IMR-90 (cell line): ENCODE data around the gene SCNN1B. TPM values are rescaled to one million over a fixed set of nuclear protein-coding genes. Genes with fewer than 3 reads are reported as not detected.

ENCODE experiments used
- ATAC-seq: fragments of 200-7000 bp; cut with Tn5 transposase; 2 replicates; pipeline ENCODE4 v1.9.1; 2020; ENCODE audit warnings: low read depth, mild to moderate bottlenecking, moderate library complexity
- BruUV-seq: library from RNA; stranded (reverse); fragments of 400-500 nt; replicated peaks from 2 replicates; lab custom pipeline; 2021; lab: Mats Ljungman, UMichigan
- CTCF ChIA-PET: fragments of 300-600 bp; formaldehyde crosslinking; extraction: SDS; loops from one replicate; lab custom pipeline; 2021; ENCODE audit warnings: antibody characterized with exemption; lab: Yijun Ruan, JAX
- POLR2A ChIA-PET: fragments of 300-600 bp; sonication (Branson Sonifier 250); formaldehyde crosslinking; loops from one replicate; lab custom pipeline; 2022; ENCODE audit warnings: antibody characterized with exemption; ENCODE audit not compliant: unreplicated experiment; lab: Charles Lee
- DNase-seq: peaks from one replicate; pipeline ENCODE4 v3.0.0; 2013
- H2AFZ ChIP-seq: replicated peaks from 2 replicates; pipeline ENCODE3; 2013; ENCODE audit warnings: low read length, mild to moderate bottlenecking; ENCODE audit not compliant: poor library complexity
- H2AK5ac ChIP-seq: 2 replicates; pipeline ENCODE4 v1.6.1; 2013; ENCODE audit warnings: low read depth, low read length, inconsistent platforms
- H2AK9ac ChIP-seq: replicated peaks from 2 replicates; pipeline ENCODE3; 2013; ENCODE audit warnings: mild to moderate bottlenecking, low read depth, low read length, moderate library complexity; ENCODE audit not compliant: poor library complexity
- H2BK120ac ChIP-seq: 2 replicates; pipeline ENCODE4 v1.6.1; 2013; ENCODE audit warnings: low read depth, low read length, inconsistent platforms
- H2BK15ac ChIP-seq: 3 replicates; pipeline ENCODE4 v1.6.1; 2013; ENCODE audit warnings: low read depth, low read length, inconsistent platforms
- H2BK20ac ChIP-seq: 2 replicates; pipeline ENCODE4 v1.6.1; 2013; ENCODE audit warnings: low read depth, mild to moderate bottlenecking, inconsistent platforms, low read length, moderate library complexity
- H2BK5ac ChIP-seq: 2 replicates; pipeline ENCODE4 v1.6.1; 2013; ENCODE audit warnings: mild to moderate bottlenecking, low read depth, low read length, inconsistent platforms; ENCODE audit not compliant: poor library complexity, severe bottlenecking
- H3K14ac ChIP-seq: replicated peaks from 2 replicates; pipeline ENCODE4 v1.6.1; 2013; ENCODE audit warnings: low read depth, low read length, inconsistent platforms
- H3K18ac ChIP-seq: 2 replicates; pipeline ENCODE4 v1.6.1; 2013; ENCODE audit warnings: low read depth, low read length, control low read depth
- H3K23ac ChIP-seq: 2 replicates; pipeline ENCODE4 v1.6.1; 2013; ENCODE audit warnings: low read depth, low read length, inconsistent platforms
- H3K27ac ChIP-seq: 2 replicates; pipeline ENCODE4 v1.5.1; 2013; ENCODE audit warnings: mild to moderate bottlenecking, control low read depth, low read length; ENCODE audit not compliant: insufficient read depth
- H3K27me3 ChIP-seq: 2 replicates; pipeline ENCODE4 v1.6.1; 2013; ENCODE audit warnings: low read length; ENCODE audit not compliant: control insufficient read depth, insufficient read depth
- H3K36me3 ChIP-seq: 2 replicates; pipeline ENCODE4 v1.6.1; 2013; ENCODE audit warnings: low read length, mixed read lengths; ENCODE audit not compliant: control insufficient read depth, insufficient read depth
- H3K4ac ChIP-seq: 2 replicates; pipeline ENCODE4 v1.6.1; 2013; ENCODE audit warnings: low read depth, low read length, inconsistent platforms
- H3K4me1 ChIP-seq: 2 replicates; pipeline ENCODE4 v1.6.1; 2013; ENCODE audit warnings: low read length, mixed read lengths; ENCODE audit not compliant: control insufficient read depth, insufficient read depth
- H3K4me2 ChIP-seq: 2 replicates; pipeline ENCODE4 v1.6.1; 2013; ENCODE audit warnings: low read depth, mild to moderate bottlenecking, control low read depth, low read length, moderate library complexity
- H3K4me3 ChIP-seq: 2 replicates; pipeline ENCODE4 v1.5.1; 2013; ENCODE audit warnings: low read depth, mild to moderate bottlenecking, control low read depth, low read length, moderate library complexity; ENCODE audit not compliant: insufficient read depth
- H3K56ac ChIP-seq: 2 replicates; pipeline ENCODE4 v1.6.1; 2013; ENCODE audit warnings: low read length, inconsistent platforms; ENCODE audit not compliant: insufficient read depth; ENCODE audit errors: extremely low read depth
- H3K79me1 ChIP-seq, 2 experiments: 2 replicates each; pipeline ENCODE4 v1.6.1; 2013; ENCODE audit warnings: low read length in 2 of 2, inconsistent platforms in 1 of 2, low read depth in 1 of 2
- H3K9ac ChIP-seq: 2 replicates; pipeline ENCODE4 v1.6.1; 2013; ENCODE audit warnings: low read depth, low read length, control low read depth
- H3K9me1 ChIP-seq: 2 replicates; pipeline ENCODE4 v1.6.1; 2013; ENCODE audit warnings: low read length, inconsistent platforms; ENCODE audit not compliant: insufficient read depth
- H3K9me3 ChIP-seq: 2 replicates; pipeline ENCODE4 v1.6.1; 2013; ENCODE audit warnings: low read length; ENCODE audit not compliant: control insufficient read depth, insufficient read depth
- H4K20me1 ChIP-seq: 2 replicates; pipeline ENCODE4 v1.6.1; 2013; ENCODE audit warnings: low read length, inconsistent platforms; ENCODE audit not compliant: insufficient read depth
- H4K5ac ChIP-seq: 2 replicates; pipeline ENCODE4 v1.6.1; 2013; ENCODE audit warnings: mild to moderate bottlenecking, low read depth, low read length, control low read depth
- H4K8ac ChIP-seq, 2 experiments: 2 replicates each; pipeline ENCODE4 v1.6.1; 2013; ENCODE audit warnings: low read depth in 2 of 2, low read length in 2 of 2, control low read depth in 1 of 2, inconsistent platforms in 1 of 2
- H4K91ac ChIP-seq: 2 replicates; pipeline ENCODE4 v1.6.1; 2013; ENCODE audit warnings: low read depth, low read length, inconsistent platforms; ENCODE audit not compliant: insufficient read depth
- BHLHE40 ChIP-seq: fragments of 150-350 bp; IDR thresholded peaks from 2 replicates; pipeline ENCODE4 v1.6.1; 2016; ENCODE audit warnings: mild to moderate bottlenecking, low read depth, low read length
- CEBPB ChIP-seq: IDR thresholded peaks from 2 replicates; pipeline ENCODE4 v1.6.1; 2012; ENCODE audit warnings: low read depth, low read length, improper control_type of control experiment
- CHD1 ChIP-seq: IDR thresholded peaks from 2 replicates; pipeline ENCODE4 v1.6.1; 2012; ENCODE audit warnings: low read depth, low read length, improper control_type of control experiment
- CTCF ChIP-seq: conservative IDR thresholded peaks from 2 replicates; pipeline ENCODE4 v1.5.1; 2012; ENCODE audit warnings: mild to moderate bottlenecking, low read depth, low read length, improper control_type of control experiment
- FOS ChIP-seq: fragments of 150-350 bp; IDR thresholded peaks from 2 replicates; pipeline ENCODE4 v1.6.1; 2016; ENCODE audit warnings: low read depth, low read length
- MAFK ChIP-seq: IDR thresholded peaks from 2 replicates; pipeline ENCODE4 v1.6.1; 2012; ENCODE audit warnings: low read depth, low read length, improper control_type of control experiment
- MAZ ChIP-seq: IDR thresholded peaks from 2 replicates; pipeline ENCODE4 v1.6.1; 2012; ENCODE audit warnings: low read depth, mild to moderate bottlenecking, low read length, improper control_type of control experiment, moderate library complexity, borderline replicate concordance
- MXI1 ChIP-seq: IDR thresholded peaks from 2 replicates; pipeline ENCODE4 v1.6.1; 2012; ENCODE audit warnings: low read depth, mild to moderate bottlenecking, low read length, moderate library complexity, borderline replicate concordance
- NFE2L2 ChIP-seq: fragments of 150-350 bp; IDR thresholded peaks from 2 replicates; pipeline ENCODE4 v1.6.1; 2016; ENCODE audit warnings: low read depth, mild to moderate bottlenecking, low read length
- POLR2A ChIP-seq: IDR thresholded peaks from 2 replicates; pipeline ENCODE4 v1.6.1; 2012; ENCODE audit warnings: mild to moderate bottlenecking, low read depth, low read length
- RAD21 ChIP-seq: IDR thresholded peaks from 2 replicates; pipeline ENCODE4 v1.6.1; 2012; ENCODE audit warnings: low read length, improper control_type of control experiment
- RCOR1 ChIP-seq: IDR thresholded peaks from 2 replicates; pipeline ENCODE4 v1.6.1; 2012; ENCODE audit warnings: mild to moderate bottlenecking, low read length, improper control_type of control experiment; ENCODE audit not compliant: insufficient replicate concordance
- SMC3 ChIP-seq: fragments of 150-350 bp; IDR thresholded peaks from 2 replicates; pipeline ENCODE4 v1.6.1; 2016; ENCODE audit warnings: low read depth, mild to moderate bottlenecking, antibody characterized with exemption, low read length, moderate library complexity
- USF2 ChIP-seq: fragments of 150-350 bp; IDR thresholded peaks from 2 replicates; pipeline ENCODE4 v1.6.1; 2017; ENCODE audit warnings: mild to moderate bottlenecking, antibody characterized with exemption, low read length, low read depth
- WGBS, 2 experiments: methylation state at CpG; one replicate each; pipeline versions ENCODE4 v1.1.5 to v1.1.7; 2013; ENCODE audit warnings: missing lambda C conversion rate in 2 of 2; ENCODE audit not compliant: insufficient read length in 1 of 2; ENCODE audit errors: extremely low coverage in 2 of 2; 5-methylcytosine and 5-hydroxymethylcytosine counted together
- dilution Hi-C: fragments of 300-500 bp; cut with HindIII; formaldehyde crosslinking; loops from one replicate; pipeline ENCODE4 v1.14.3; 2018; ENCODE audit warnings: low sequenced_read_pairs; ENCODE audit not compliant: unreplicated experiment
- in situ Hi-C: fragments of 300-500 bp; cut with MboI; formaldehyde crosslinking; loops from 3 replicates; pipeline ENCODE4 v1.14.3; 2019; ENCODE audit warnings: low sequenced_read_pairs, inconsistent platforms, mixed read lengths
- intact Hi-C: fragments of 100-400 bp; cut with micrococcal nuclease; formaldehyde crosslinking; loops from 2 replicates; pipeline ENCODE4 v1.10.0; 2022
- polyA plus RNA-seq, 3 experiments: library from polyadenylated mRNA; depleted of rRNA; stranded (reverse); fragments of >200 nt; gene quantifications; 2 replicates each; pipeline ENCODE4 v1.2.3, GENCODE V29; 2012; ENCODE audit warnings: low replicate concordance in 1 of 3
- total RNA-seq: library from RNA; depleted of rRNA; stranded (reverse); fragments of >200 nt; gene quantifications from 2 replicates; pipeline ENCODE4 v1.2.3, GENCODE V29; 2012
- TF ChIP-seq, protein P1 (sequence below): fragments of 150-350 bp; IDR thresholded peaks from 2 replicates; pipeline ENCODE4 v1.6.1; 2016; ENCODE audit warnings: low read depth, mild to moderate bottlenecking, low read length, moderate library complexity, borderline replicate concordance

The SCNN1B gene
- total and polyA plus RNA-seq, 2 of the 4 experiments (the other 2 are of a cell fraction), result not detected

DNA sequence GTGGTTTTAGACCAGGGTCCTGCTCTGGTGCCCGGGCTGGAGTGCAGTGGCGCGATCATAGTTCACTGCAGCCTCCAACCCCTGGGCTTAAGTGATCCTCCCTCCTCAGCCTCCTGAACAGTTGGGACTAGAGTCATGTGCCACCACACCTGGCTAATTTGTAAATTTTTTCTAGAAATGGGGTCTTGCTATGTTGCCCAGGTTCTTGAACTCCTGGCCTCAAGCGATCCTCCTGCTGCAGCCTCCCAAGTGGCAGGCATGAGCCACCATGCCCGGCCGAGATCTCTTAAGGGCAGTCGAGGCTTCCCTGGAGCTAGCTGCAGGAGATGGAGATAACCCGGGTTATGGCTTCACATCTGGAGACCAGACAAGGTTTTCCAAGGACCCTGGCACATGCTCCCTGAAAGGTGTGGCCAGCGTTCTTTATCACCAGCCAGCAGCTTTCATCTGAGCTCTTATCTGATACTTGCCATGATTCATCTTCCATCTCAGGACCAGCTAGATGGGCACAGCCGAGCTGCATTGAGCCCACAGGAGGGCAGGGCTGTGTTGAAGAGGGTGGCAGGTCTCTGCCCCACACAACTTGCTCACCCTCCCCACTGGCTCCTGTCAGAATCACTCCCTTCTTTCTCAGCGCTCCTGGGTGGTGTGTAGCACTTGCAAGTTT, 28.6 kb downstream of the SCNN1B start:
- Histone ChIP-seq H3K4ac (no peak overlapping the region), H3K56ac (no peak overlapping the region), H3K4me2 (no peak overlapping the region), H3K36me3 (no peaks in the 10 kb centered on the region), H2BK120ac (no peak overlapping the region), H2BK20ac (no peak overlapping the region), H4K5ac (no peak overlapping the region), H4K91ac (no peak overlapping the region), H2BK15ac (no peak overlapping the region), H4K20me1 (no peaks in the 10 kb centered on the region), H3K27ac (no peak overlapping the region), H2AK9ac (peak overlapping the region; percentile 55), H3K27me3 (no peaks in the 10 kb centered on the region; the same call in 1 of the 2 replicates), H3K4me3 (no peak overlapping the region), H3K14ac (no peak overlapping the region), H3K18ac (no peak overlapping the region), H2BK5ac (no peak overlapping the region), H3K23ac (no peak overlapping the region), H3K9ac (no peak overlapping the region), H4K8ac (no peak overlapping the region), H2AFZ (no peak overlapping the region), H3K9me1 (no peaks in the 10 kb centered on the region), H2AK5ac (no peak overlapping the region), H3K9me3 (no peaks in the 10 kb centered on the region), H3K79me1 (no peaks in the 10 kb centered on the region), H3K4me1 (no peaks in the 10 kb centered on the region)
- in situ Hi-C loops (no loop called here), dilution Hi-C loops (no loop called here), intact Hi-C loops (no loop called here)
- CTCF ChIA-PET, result no interaction called here
- no peak for DNase-seq
- POLR2A ChIA-PET, result no interaction called here
- no peak for ATAC-seq
- BruUV-seq, result no TSS peak
- TF ChIP-seq CTCF (no peak), CHD1 (no peak), NFE2L2 (no peak), CEBPB (no peak), BHLHE40 (no peak), MXI1 (no peak), MAFK (no peak), SMC3 (no peak), MAZ (no peak), RAD21 (no peak), USF2 (no peak), RCOR1 (no peak), POLR2A (no peak), FOS (no peak)
- TF ChIP-seq, protein P1, sequence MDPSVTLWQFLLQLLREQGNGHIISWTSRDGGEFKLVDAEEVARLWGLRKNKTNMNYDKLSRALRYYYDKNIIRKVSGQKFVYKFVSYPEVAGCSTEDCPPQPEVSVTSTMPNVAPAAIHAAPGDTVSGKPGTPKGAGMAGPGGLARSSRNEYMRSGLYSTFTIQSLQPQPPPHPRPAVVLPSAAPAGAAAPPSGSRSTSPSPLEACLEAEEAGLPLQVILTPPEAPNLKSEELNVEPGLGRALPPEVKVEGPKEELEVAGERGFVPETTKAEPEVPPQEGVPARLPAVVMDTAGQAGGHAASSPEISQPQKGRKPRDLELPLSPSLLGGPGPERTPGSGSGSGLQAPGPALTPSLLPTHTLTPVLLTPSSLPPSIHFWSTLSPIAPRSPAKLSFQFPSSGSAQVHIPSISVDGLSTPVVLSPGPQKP, result no peak
- 68% methylated on average over 5 of the region's 11 CpGs; no CpG with 5 or more reads in 1 of the 2 experiments for WGBS, 2 experiments
